ENCODE results near the gene LGALS16.

GRCh38 chr19:39696387-39696786 is 40.7 kb downstream of the LGALS16 start:
- TF ChIP-seq POLR2AphosphoS5 (IDR thresholded peaks at IDR 0.05) (no peak), CTCF (IDR thresholded peaks at IDR 0.05) (no peak)

Measured in sigmoid colon (tissue), 4 donors.